K562 (cell line): ENCODE results near the gene TSPAN16. TPM values are rescaled to one million over a fixed set of nuclear protein-coding genes. Genes with fewer than 3 reads are reported as not detected.

Experiments used
- CHD7 ChIP-seq: fragments of 200-600 bp; sonication (generic); IDR thresholded peaks from one replicate; pipeline ENCODE4 v1.6.1; 2012; ENCODE audit warnings: mild to moderate bottlenecking, low read depth, low read length, inconsistent platforms
- HINFP ChIP-seq: fragments of 450-650 bp; conservative IDR thresholded peaks from 2 replicates; pipeline ENCODE4 v1.6.1; 2016; ENCODE audit warnings: missing genetic modification characterization, low read depth, mild to moderate bottlenecking, control low read depth, missing compliant biosample characterization
- HLTF ChIP-seq: fragments of 450-650 bp; IDR thresholded peaks from 2 replicates; pipeline ENCODE4 v1.6.1; 2016
- MCM3 ChIP-seq: fragments of 450-650 bp; IDR thresholded peaks from 2 replicates; pipeline ENCODE4 v1.6.1; 2016
- NFE2 ChIP-seq: IDR thresholded peaks from 2 replicates; pipeline ENCODE4 v1.6.1; 2014; ENCODE audit warnings: antibody characterized with exemption, low read depth
- RBBP5 ChIP-seq: fragments of 200-600 bp; sonication (generic); IDR thresholded peaks from 2 replicates; pipeline ENCODE4 v1.6.1; 2012; ENCODE audit warnings: borderline replicate concordance, mild to moderate bottlenecking, low read length, control low read depth, inconsistent platforms; ENCODE audit not compliant: insufficient read depth, poor library complexity, severe bottlenecking
- SMARCB1 ChIP-seq: IDR thresholded peaks from 2 replicates; pipeline ENCODE4 v1.6.1; 2011; ENCODE audit warnings: improper control_type of control experiment, low read depth; ENCODE audit not compliant: insufficient read length
- TGIF2 ChIP-seq: sonication (generic); formaldehyde crosslinking; IDR thresholded peaks from 2 replicates; pipeline ENCODE4 v1.8.1; 2022; ENCODE audit warnings: mild to moderate bottlenecking, missing genetic modification reagents, moderate library complexity
- ZNF175 ChIP-seq: fragments of 200-800 bp; sonication (Bioruptor generic); IDR thresholded peaks from 2 replicates; pipeline ENCODE4 v1.6.1; 2016; ENCODE audit warnings: low read depth, mild to moderate bottlenecking, missing genetic modification characterization, missing compliant biosample characterization
- ZNF23 ChIP-seq: fragments of 250-450 bp; sonication (Bioruptor Pico); IDR thresholded peaks from 2 replicates; pipeline ENCODE4 v1.4.0; 2020; ENCODE audit warnings: mild to moderate bottlenecking
- ZNF695 ChIP-seq: fragments of 450-650 bp; formaldehyde crosslinking; IDR thresholded peaks from 2 replicates; pipeline ENCODE4 v1.4.0; 2020; ENCODE audit warnings: mild to moderate bottlenecking, moderate library complexity
- ZSCAN32 ChIP-seq: fragments of 450-650 bp; formaldehyde crosslinking; IDR thresholded peaks from 2 replicates; pipeline ENCODE4 v1.4.0; 2020; ENCODE audit warnings: mild to moderate bottlenecking, moderate library complexity
- polyA plus RNA-seq, 8 experiments: library from polyadenylated mRNA; depleted of rRNA in 4 of 8; stranded (reverse) in 5 of 8; unstranded in 3 of 8; fragments of >200 nt; fragmentation: Nextera tagmentation in 2 of 8; fragmentation: Illumina TruSeq in 1 of 8; extraction: Ambion mirVana in 2 of 8; extraction: Trizol in 1 of 8; gene quantifications; 2 replicates each; pipeline versions ENCODE4 v1.2.1 to v1.2.3, GENCODE V29; 2011 to 2014; ENCODE audit warnings: inconsistent platforms in 1 of 8, missing spikeins in 1 of 8
- total RNA-seq, 7 experiments: library from RNA; depleted of rRNA in 6 of 7; stranded (reverse); fragments of >200 nt in 6 of 7; fragmentation: Illumina TruSeq in 2 of 7; extraction: Trizol in 2 of 7; gene quantifications; 2 replicates each; pipeline versions ENCODE4 v1.2.1 to v1.2.3, GENCODE V29; 2011 to 2021; ENCODE audit warnings: low replicate concordance in 1 of 7
- TF ChIP-seq, protein P1 (sequence below): fragments of 200-800 bp; sonication (Bioruptor generic); IDR thresholded peaks from 2 replicates; pipeline ENCODE4 v1.6.1; 2017; ENCODE audit warnings: missing genetic modification characterization, missing compliant biosample characterization

Gene TSPAN16
- total and polyA plus RNA-seq, 9 of the 15 experiments (the other 6 are each of a cell fraction or from before 2014, with no cell fraction given) = not detected

DNA sequence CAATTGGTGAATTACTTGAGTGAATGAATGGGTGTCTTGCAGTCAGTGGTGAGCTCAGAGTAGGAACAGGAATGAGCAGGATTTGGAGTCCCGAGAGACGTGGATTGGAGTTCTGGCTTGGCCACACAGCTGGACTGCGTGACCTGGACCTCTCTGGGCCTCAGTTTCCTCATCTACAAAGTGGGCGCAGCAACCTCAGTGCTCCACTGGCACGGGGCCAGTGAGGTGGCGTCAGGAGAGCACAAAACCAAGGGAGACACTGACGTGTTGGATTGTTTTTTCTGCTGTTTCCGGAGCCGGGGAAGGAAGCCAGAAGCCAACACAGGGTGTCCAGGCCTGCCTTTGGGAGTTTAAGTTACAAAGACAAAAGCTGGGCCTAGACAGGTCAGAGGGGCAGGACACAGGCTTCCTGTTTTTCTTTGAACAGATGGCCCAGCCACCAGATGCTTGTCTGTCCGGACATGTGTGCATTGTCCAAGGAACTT lies 27.1 kb upstream of the TSPAN16 start (continued):
- TF ChIP-seq CHD7 (no peak), SMARCB1 (no peak), TGIF2 (CRISPR knock-in tag) (no peak), ZSCAN32 (CRISPR knock-in tag) (no peak), ZNF23 (CRISPR knock-in tag) (no peak), NFE2 (no peak), ZNF175 (CRISPR knock-in tag) (no peak; the same call in 1 of the 2 replicates), RBBP5 (no peak), HINFP (tag) (no peak), ZNF695 (CRISPR knock-in tag) (no peak), MCM3 (no peak), HLTF (no peak)
- TF ChIP-seq, protein P1, sequence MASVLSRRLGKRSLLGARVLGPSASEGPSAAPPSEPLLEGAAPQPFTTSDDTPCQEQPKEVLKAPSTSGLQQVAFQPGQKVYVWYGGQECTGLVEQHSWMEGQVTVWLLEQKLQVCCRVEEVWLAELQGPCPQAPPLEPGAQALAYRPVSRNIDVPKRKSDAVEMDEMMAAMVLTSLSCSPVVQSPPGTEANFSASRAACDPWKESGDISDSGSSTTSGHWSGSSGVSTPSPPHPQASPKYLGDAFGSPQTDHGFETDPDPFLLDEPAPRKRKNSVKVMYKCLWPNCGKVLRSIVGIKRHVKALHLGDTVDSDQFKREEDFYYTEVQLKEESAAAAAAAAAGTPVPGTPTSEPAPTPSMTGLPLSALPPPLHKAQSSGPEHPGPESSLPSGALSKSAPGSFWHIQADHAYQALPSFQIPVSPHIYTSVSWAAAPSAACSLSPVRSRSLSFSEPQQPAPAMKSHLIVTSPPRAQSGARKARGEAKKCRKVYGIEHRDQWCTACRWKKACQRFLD (CRISPR knock-in tag) = no peak
